Mesodermal cell (in vitro differentiated cells): ENCODE data around the gene MAZ.
A peak's percentile ranks its signal among the peaks of the same experiment; 100 is the strongest.

Source experiments
- H3K27ac ChIP-seq: 2 replicates; pipeline ENCODE4 v1.7.0; 2013; ENCODE audit warnings: mild to moderate bottlenecking, low read depth, low read length, moderate library complexity; ENCODE audit not compliant: severe bottlenecking
- H3K36me3 ChIP-seq: 2 replicates; pipeline ENCODE4 v1.7.1; 2013; ENCODE audit warnings: mild to moderate bottlenecking, low read length, moderate library complexity; ENCODE audit not compliant: control insufficient read depth, insufficient read depth
- H3K4me1 ChIP-seq: one replicate; pipeline ENCODE4 v1.7.1; 2013; ENCODE audit warnings: mild to moderate bottlenecking, low read length; ENCODE audit not compliant: insufficient read depth, control insufficient read depth, poor library complexity, severe bottlenecking
- H3K4me3 ChIP-seq: 2 replicates; pipeline ENCODE4 v1.7.0; 2013; ENCODE audit warnings: low read length, control low read depth, mild to moderate bottlenecking; ENCODE audit not compliant: insufficient read depth, poor library complexity, severe bottlenecking; ENCODE audit errors: extremely low read depth
- H3K9me3 ChIP-seq: 2 replicates; pipeline ENCODE4 v1.7.1; 2013; ENCODE audit warnings: mild to moderate bottlenecking, low read length, moderate library complexity; ENCODE audit not compliant: control insufficient read depth
- WGBS, 2 experiments: methylation state at CpG; one replicate each; pipeline ENCODE4 v1.1.5; 2013; ENCODE audit warnings: missing lambda C conversion rate in 2 of 2; ENCODE audit not compliant: insufficient coverage in 2 of 2; 5-methylcytosine and 5-hydroxymethylcytosine counted together

Gene MAZ

GRCh38 chr16:29810699-29811169 is 4.4 kb downstream of the MAZ start:
- H3K9me3 ChIP-seq: no peaks in the 10 kb centered on the region
- H3K36me3 ChIP-seq: peaks cover 25% of the 10 kb centered on the region
- 2 to 8% methylated on average over 4 to 7 of the region's 9 CpGs for WGBS, 2 experiments
- H3K4me1 ChIP-seq: peaks cover 45% of the 10 kb centered on the region
- peak overlapping the region; percentile 16 for H3K4me3 ChIP-seq
- peak overlapping the region; percentile 92 for H3K27ac ChIP-seq

GRCh38 chr16:29811170-29811895 is 5.0 kb downstream of the MAZ start:
- Histone ChIP-seq H3K4me3 (peak overlapping the region; percentile 57), H3K27ac (peak overlapping the region; percentile 92), H3K4me1 (peaks cover 45% of the 10 kb centered on the region), H3K9me3 (no peaks in the 10 kb centered on the region), H3K36me3 (peaks cover 25% of the 10 kb centered on the region)
- WGBS, 2 experiments: 1 to 2% methylated on average over 21 to 30 of the region's 31 CpGs

DNA sequence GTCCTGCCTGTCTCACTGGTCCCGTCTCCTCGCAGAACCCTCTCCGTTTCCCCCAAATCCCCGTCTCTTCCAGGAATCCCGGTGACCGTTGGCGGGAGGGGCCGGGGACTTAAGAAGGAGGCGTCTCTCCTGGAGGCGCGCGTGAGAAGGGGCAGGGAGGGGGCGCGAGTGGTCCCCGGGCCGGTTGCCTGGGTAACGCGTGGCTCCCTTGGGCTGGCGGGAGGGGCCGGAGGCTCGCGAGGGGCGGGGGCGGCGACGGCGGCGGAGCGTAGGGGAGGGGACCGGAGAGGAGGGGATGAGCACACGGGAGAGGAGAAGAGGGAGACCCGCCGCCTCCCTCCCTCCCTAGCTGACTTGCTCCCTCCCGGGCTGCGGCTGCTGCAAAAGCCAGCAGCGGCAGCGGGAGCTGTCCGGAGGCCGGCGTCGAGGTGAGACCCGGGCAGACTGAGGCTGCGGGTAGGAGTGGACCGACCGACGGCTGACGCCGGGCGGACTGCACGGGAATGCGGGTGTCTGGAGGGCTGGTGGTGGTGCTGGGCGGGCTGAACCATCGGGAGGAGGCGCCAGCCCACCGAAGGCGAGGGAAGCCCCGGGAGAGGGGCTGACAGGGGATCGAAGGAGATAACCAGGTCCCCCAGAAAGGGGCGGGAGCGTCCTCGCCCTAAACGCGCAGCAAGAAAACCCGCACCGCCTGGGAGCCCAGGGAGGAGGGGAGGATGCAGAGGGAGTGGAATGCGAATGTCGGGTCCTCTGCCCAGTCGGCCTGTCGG is 5.8 kb downstream of the MAZ start, which contains the start of gene PRRT2:
Gene PRRT2, plus strand, starts transcription at position 298 of the 770 bp plus-strand sequence. CDS start 862 bp downstream, outside the sequence.
- Histone ChIP-seq H3K9me3 (no peaks in the 10 kb centered on the region), H3K36me3 (peaks cover 25% of the 10 kb centered on the region), H3K4me1 (peaks cover 46% of the 10 kb centered on the region), H3K4me3 (peak within 1 kb of the TSS; percentile 57), H3K27ac (peak within 1 kb of the TSS; percentile 92)
- WGBS, 2 experiments: 1 to 2% methylated on average over 44 to 46 of the region's 69 CpGs

DNA sequence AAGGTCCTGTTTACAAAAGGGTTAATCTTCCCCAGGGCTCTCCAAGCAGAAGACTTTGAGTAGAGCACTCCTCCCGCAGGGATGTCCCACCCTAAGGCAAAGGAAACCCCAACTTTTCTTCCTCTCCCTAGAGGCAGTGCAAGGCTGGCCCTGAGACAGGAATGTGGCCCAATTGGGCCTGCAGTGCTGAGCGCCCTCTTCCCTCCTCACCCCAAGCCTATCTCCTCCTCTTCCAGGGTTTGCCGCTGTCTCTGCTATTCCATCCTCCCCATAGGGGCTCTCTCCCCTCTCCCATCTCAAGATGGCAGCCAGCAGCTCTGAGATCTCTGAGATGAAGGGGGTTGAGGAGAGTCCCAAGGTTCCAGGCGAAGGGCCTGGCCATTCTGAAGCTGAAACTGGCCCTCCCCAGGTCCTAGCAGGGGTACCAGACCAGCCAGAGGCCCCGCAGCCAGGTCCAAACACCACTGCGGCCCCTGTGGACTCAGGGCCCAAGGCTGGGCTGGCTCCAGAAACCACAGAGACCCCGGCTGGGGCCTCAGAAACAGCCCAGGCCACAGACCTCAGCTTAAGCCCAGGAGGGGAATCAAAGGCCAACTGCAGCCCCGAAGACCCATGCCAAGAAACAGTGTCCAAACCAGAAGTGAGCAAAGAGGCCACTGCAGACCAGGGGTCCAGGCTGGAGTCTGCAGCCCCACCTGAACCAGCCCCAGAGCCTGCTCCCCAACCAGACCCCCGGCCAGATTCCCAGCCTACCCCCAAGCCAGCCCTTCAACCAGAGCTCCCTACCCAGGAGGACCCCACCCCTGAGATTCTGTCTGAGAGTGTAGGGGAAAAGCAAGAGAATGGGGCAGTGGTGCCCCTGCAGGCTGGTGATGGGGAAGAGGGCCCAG is 6.7 kb downstream of the MAZ start:
- no peaks in the 10 kb centered on the region for H3K9me3 ChIP-seq
- peak overlapping the region; percentile 92 for H3K27ac ChIP-seq
- H3K36me3 ChIP-seq: peaks cover 26% of the 10 kb centered on the region
- peaks cover 48% of the 10 kb centered on the region for H3K4me1 ChIP-seq
- WGBS, 2 experiments: 62 to 71% methylated on average over 7 of the region's 9 CpGs
- peak overlapping the region; percentile 57 for H3K4me3 ChIP-seq

- H3K4me3 ChIP-seq: peak overlapping the region; percentile 81
- H3K4me1 ChIP-seq: peaks cover 44% of the 10 kb centered on the region
- no peaks in the 10 kb centered on the region for H3K9me3 ChIP-seq
- 78% methylated on average over 9 to 13 of the region's 24 CpGs for WGBS, 2 experiments
- H3K27ac ChIP-seq: no peak overlapping the region
- peaks cover 28% of the 10 kb centered on the region for H3K36me3 ChIP-seq
Observed at GRCh38 chr16:29813644-29814562, 7.6 kb downstream of the MAZ start.

DNA sequence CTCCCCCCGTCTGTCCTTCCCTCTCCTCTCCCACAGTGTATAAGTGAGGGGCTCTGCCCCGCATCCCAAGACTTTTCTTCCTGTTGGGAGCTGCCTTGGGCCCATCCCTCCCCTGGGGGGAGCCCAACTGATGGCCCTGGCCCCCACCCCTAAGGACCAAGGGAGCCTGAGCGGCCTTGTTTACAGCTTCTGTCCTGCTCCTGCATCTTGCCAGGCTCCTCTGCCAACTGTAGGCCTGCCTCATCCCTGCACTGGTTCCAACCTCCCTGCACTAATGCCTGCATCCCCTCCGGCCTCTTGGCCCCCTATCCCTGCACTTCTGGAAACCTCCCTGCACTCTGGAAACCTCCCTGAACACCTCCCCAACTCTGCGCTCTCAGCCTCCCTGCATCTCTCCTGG is 8.3 kb downstream of the MAZ start:
- Histone ChIP-seq H3K4me1 (peaks cover 37% of the 10 kb centered on the region), H3K36me3 (peaks cover 28% of the 10 kb centered on the region), H3K4me3 (peak overlapping the region; percentile 81), H3K9me3 (no peaks in the 10 kb centered on the region), H3K27ac (peak overlapping the region; percentile 75)
- WGBS, 2 experiments: 70 to 71% methylated on average over 3 to 4 of the region's 5 CpGs

- H3K27ac ChIP-seq: peak overlapping the region; percentile 75
- H3K9me3 ChIP-seq: no peaks in the 10 kb centered on the region
- peaks cover 27% of the 10 kb centered on the region for H3K36me3 ChIP-seq
- H3K4me1 ChIP-seq: peaks cover 31% of the 10 kb centered on the region
- peak overlapping the region; percentile 81 for H3K4me3 ChIP-seq
- WGBS, 2 experiments: 11 to 12% methylated on average over 13 to 21 of the region's 39 CpGs
Observed at GRCh38 chr16:29815032-29815721, 8.8 kb downstream of the MAZ start.

- H3K4me3 ChIP-seq: peak within 1 kb of the TSS; percentile 81
Observed at GRCh38 chr16:29815793-29816693, 9.7 kb downstream of the MAZ start, which contains the start of gene PAGR1. Gene PAGR1, plus strand, starts transcription at chr16:29816152. Its CDS starts 374 bp downstream, at chr16:29816526.

More at GRCh38 chr16:29815793-29816693, 9.7 kb downstream of the MAZ start, which contains the start of gene PAGR1:
- peaks cover 32% of the 10 kb centered on the region for H3K4me1 ChIP-seq
- peaks cover 25% of the 10 kb centered on the region for H3K36me3 ChIP-seq
- H3K27ac ChIP-seq: peak within 1 kb of the TSS; percentile 75
- H3K9me3 ChIP-seq: no peaks in the 10 kb centered on the region
- WGBS, 2 experiments: 0% methylated on average over 54 to 62 of the region's 70 CpGs
